Panc1 (cell line): ENCODE data around the gene SCN1B.
"Not testable (repeated sequence)": the region's sequence is repeated elsewhere in the genome, so short reads cannot be mapped to it uniquely, and the experiment has no call there.

Source experiments
- CTCF ChIP-seq: fragments of 450-650 bp; IDR thresholded peaks from 2 replicates; pipeline ENCODE4 v1.5.1; 2017; ENCODE audit warnings: mild to moderate bottlenecking
- POLR2AphosphoS5 ChIP-seq: IDR thresholded peaks from 2 replicates; pipeline ENCODE4 v1.6.1; 2012; ENCODE audit warnings: mild to moderate bottlenecking, low read depth, low read length, moderate library complexity
- TCF7L2 ChIP-seq: IDR thresholded peaks from 2 replicates; pipeline ENCODE4 v1.6.1; 2011; ENCODE audit warnings: mild to moderate bottlenecking, low read depth, low read length, inconsistent platforms

DNA sequence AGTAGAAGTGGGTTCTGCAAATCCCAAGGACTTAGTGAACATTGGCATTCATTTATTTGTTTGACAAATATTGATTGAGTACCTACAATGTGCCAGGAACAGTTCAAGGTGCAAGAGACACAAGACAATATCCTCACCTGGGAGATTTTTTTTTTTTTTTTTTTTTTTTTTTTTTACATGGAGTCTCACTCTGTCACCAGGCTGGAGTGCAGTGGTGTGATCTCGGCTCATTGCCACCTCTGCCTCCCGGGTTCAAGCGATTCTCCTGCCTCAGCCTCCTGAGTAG lies 1.7 kb upstream of the SCN1B start:
- not testable (repeated sequence) for TF ChIP-seq POLR2AphosphoS5, CTCF, TCF7L2
